GM12801 (cell line): Measurements from ENCODE around the gene YES1.

Source experiments
- CTCF ChIP-seq: IDR thresholded peaks from one replicate; pipeline ENCODE4 v1.5.1; 2011; ENCODE audit warnings: control low read depth; ENCODE audit not compliant: insufficient read length; ENCODE audit errors: extremely low read depth

Gene YES1

GRCh38 chr18:725646-726045 lies 86.4 kb downstream of the YES1 start:
- TF ChIP-seq CTCF: no peak

- no peak for TF ChIP-seq CTCF
Observed at GRCh38 chr18:723541-724080, 88.4 kb downstream of the YES1 start.

GRCh38 chr18:717003-717402 lies 95.0 kb downstream of the YES1 start:
- no peak for TF ChIP-seq CTCF

- no peak for TF ChIP-seq CTCF
Observed at GRCh38 chr18:715626-716025, 96.4 kb downstream of the YES1 start.

GRCh38 chr18:713135-713490 lies 98.9 kb downstream of the YES1 start:
- TF ChIP-seq CTCF: no peak

- TF ChIP-seq CTCF: no peak
Observed at GRCh38 chr18:712401-713134, 99.5 kb downstream of the YES1 start, which contains the start of gene ENOSF1. Gene ENOSF1, minus strand, starts transcription at chr18:712630. Its CDS starts 43 bp downstream, at chr18:712587.

- no peak for TF ChIP-seq CTCF
Observed at GRCh38 chr18:711657-712400, 100.2 kb downstream of the YES1 start.
